Thoracic aorta endothelial cell (primary cell): ENCODE results near the gene TOB1. TPM values are rescaled to one million over a fixed set of nuclear protein-coding genes. Genes with fewer than 3 reads are reported as not detected.

Source experiments
- total RNA-seq: library from RNA; depleted of rRNA; stranded (reverse); fragments of >200 nt; gene quantifications from 2 replicates; pipeline ENCODE4 v1.2.3, GENCODE V29; 2012

Gene TOB1, protein sequence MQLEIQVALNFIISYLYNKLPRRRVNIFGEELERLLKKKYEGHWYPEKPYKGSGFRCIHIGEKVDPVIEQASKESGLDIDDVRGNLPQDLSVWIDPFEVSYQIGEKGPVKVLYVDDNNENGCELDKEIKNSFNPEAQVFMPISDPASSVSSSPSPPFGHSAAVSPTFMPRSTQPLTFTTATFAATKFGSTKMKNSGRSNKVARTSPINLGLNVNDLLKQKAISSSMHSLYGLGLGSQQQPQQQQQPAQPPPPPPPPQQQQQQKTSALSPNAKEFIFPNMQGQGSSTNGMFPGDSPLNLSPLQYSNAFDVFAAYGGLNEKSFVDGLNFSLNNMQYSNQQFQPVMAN
- total RNA-seq, result 5.7 and 8.0 TPM in 2 replicates

DNA sequence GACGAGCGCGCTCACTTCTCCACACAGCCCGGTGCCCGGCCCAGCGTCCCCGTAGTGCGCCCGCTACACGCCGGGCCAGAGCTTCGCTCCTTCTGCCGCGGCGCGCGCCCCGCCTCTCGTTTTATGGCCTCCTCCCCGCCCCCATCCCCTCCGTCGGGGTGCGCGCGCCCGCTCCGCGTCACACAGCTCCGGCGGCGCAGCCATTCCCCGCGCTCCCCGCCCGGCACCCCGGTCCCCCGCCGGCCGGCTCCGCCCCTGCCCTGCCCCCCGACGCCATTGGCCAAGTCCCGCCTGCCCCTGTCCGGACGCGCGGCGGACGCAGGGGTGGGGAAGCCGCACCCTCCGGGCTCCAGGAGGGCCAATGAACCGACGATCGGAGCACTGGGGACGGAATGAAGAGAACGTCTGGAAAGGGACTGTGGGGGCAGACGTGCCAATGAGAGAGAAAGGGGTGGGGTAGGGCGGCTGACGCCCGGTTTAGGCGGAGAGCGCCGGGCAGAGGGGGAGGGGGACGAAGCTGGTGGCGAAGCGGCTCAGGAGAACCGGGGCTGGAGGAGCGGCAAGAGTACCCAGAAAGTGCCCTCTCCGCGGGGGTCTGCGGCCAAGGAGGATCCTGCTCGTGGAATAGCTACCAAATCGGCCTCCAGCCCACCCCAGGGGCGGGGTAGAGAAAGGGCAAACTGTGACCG is at the start of gene TOB1:
TOB1 (minus strand) TSS at position 94 of the 689 bp plus-strand sequence. CDS start 2,337 bp downstream, outside the sequence.

DNA sequence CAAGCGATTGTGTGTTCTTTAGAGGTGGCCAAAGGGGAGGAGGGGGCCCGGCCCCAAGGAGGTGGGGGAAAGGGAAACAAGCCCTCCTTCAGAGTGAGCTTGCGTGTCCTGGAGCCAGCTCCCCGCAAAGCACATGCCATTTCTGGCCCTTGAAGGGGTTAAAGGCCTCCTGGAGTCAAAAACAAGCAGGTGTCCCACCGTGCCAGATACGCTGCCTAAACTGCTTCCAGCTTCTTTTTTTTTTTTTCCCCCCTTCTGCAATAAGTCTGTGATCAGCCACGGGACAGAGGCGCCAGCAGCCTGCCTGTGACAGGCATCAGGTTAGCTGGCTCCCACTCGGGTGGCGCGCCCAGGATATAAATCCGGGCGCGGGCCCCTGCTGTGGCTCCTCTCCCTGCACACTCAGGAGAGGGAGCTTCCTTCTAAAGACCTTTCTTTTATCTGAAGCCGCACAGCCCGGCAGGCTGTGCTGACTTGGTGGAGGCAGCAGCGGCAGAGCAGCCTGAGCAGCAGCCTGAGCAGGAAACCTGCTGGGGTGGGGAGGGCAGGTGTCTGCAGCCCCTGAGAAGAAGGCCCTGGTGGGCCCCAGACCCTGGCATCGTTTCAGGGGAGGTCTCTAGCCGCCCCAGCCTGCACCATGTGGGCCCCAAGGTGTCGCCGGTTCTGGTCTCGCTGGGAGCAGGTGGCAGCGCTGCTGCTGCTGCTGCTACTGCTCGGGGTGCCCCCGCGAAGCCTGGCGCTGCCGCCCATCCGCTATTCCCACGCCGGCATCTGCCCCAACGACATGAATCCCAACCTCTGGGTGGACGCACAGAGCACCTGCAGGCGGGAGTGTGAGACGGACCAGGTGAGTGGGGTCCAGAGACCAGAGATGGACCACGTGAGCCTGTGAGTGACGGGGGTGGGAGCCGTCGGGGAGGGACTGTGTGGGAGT is 30.6 kb downstream of the TOB1 start, which contains the start of gene WFIKKN2:
WFIKKN2 (plus strand) TSS at position 286 of the 934 bp plus-strand sequence; CDS start at position 638, 352 bp downstream.

Other genes starting within 250 kb of the TOB1 start
- 3.9 and 4.7 TPM in 2 replicates for gene ABCC3, start 231.5 kb downstream of the TOB1 start, total RNA-seq
- 61.4 and 69.2 TPM in 2 replicates for gene ANKRD40, start 158.4 kb downstream of the TOB1 start, total RNA-seq
- 67.0 and 68.6 TPM in 2 replicates for gene LUC7L3, start 146.8 kb downstream of the TOB1 start, total RNA-seq
- not detected in 2 replicates for gene ANKRD40CL, start 98.8 kb downstream of the TOB1 start, total RNA-seq
- gene WFIKKN2, start 30.8 kb downstream of the TOB1 start, total RNA-seq, result not detected in 2 replicates